Duodenal mucosa (tissue), 2 donors: ENCODE measurements around the gene CCDC194.

Experiments used
- H3K27ac ChIP-seq: one replicate; pipeline ENCODE4 v1.7.0; 2013; ENCODE audit warnings: low read depth, low read length
- H3K27me3 ChIP-seq, 2 donors: one replicate each; pipeline ENCODE4 v1.7.0; 2013; ENCODE audit warnings: low read length in 2 of 2, control low read depth in 1 of 2; ENCODE audit not compliant: insufficient read depth in 2 of 2, control insufficient read depth in 1 of 2
- H3K36me3 ChIP-seq, 2 donors: one replicate each; pipeline ENCODE4 v1.7.0; 2013; ENCODE audit warnings: low read length in 2 of 2, control low read depth in 1 of 2; ENCODE audit not compliant: insufficient read depth in 2 of 2, control insufficient read depth in 1 of 2
- H3K4me1 ChIP-seq, 2 donors: one replicate each; pipeline ENCODE4 v1.7.0; 2013; ENCODE audit warnings: low read length in 2 of 2, control low read depth in 1 of 2; ENCODE audit not compliant: insufficient read depth in 2 of 2, control insufficient read depth in 1 of 2
- H3K4me3 ChIP-seq, 2 donors: one replicate each; pipeline ENCODE4 v1.7.0; 2013; ENCODE audit warnings: low read length in 2 of 2, low read depth in 1 of 2
- H3K9ac ChIP-seq, 2 donors: one replicate each; pipeline ENCODE4 v1.7.0; 2013; ENCODE audit warnings: low read length in 2 of 2, low read depth in 1 of 2
- H3K9me3 ChIP-seq, 2 donors: one replicate each; pipeline ENCODE4 v1.7.0; 2013; ENCODE audit warnings: low read length in 2 of 2, control low read depth in 1 of 2; ENCODE audit not compliant: control insufficient read depth in 1 of 2

The CCDC194 gene, protein sequence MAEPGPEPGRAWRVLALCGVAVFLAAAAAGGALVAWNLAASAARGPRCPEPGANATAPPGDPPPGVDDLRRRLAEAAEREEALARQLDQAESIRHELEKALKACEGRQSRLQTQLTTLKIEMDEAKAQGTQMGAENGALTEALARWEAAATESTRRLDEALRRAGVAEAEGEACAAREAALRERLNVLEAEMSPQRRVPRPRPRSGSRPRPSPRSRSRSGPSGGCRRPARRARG

DNA sequence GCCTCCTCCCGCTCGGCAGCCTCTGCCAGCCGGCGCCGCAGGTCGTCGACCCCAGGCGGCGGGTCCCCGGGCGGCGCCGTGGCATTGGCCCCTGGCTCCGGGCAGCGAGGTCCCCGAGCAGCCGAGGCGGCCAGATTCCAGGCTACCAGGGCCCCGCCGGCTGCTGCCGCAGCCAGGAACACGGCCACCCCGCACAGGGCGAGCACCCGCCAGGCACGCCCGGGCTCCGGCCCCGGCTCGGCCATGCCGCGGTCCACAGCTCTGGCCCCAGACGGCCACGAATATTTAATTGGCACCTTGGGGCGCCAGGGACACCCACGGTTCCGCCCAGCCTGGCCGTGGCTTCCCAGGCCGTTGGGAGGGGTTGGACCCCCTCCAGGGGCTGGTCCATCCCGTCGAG, at the start of gene CCDC194:
Gene CCDC194, minus strand, starts transcription at position 283 of the 400 bp plus-strand sequence. Its CDS starts 38 bp downstream, at position 245.
- H3K9me3 ChIP-seq, result no peaks in the 10 kb centered on the region
- no peak within 1 kb of the TSS for H3K4me3 ChIP-seq
- no peak within 1 kb of the TSS for H3K27ac ChIP-seq
- H3K9ac ChIP-seq, result no peak within 1 kb of the TSS
- H3K27me3 ChIP-seq, result peaks cover 0 to 15% of the 10 kb centered on the region in 2 donors
- H3K36me3 ChIP-seq, result no peaks in the 10 kb centered on the region
- H3K4me1 ChIP-seq, result peaks cover 7 to 20% of the 10 kb centered on the region in 2 donors

- Histone ChIP-seq H3K9me3 (no peaks in the 10 kb centered on the region), H3K9ac (no peak overlapping the region), H3K27me3 (no peaks in the 10 kb centered on the region), H3K4me1 (no peaks in the 10 kb centered on the region), H3K36me3 (no peaks in the 10 kb centered on the region), H3K27ac (no peak overlapping the region), H3K4me3 (no peak overlapping the region)
These were observed 47.4 kb upstream of the CCDC194 start for GRCh38 chr19:17441241-17442021.

GRCh38 chr19:17436874-17437267, 42.9 kb upstream of the CCDC194 start:
- Histone ChIP-seq H3K27me3 (no peaks in the 10 kb centered on the region), H3K4me1 (no peaks in the 10 kb centered on the region), H3K36me3 (no peaks in the 10 kb centered on the region)

GRCh38 chr19:17436094-17436873, 42.3 kb upstream of the CCDC194 start:
- Histone ChIP-seq H3K27ac (no peak overlapping the region), H3K4me1 (no peaks in the 10 kb centered on the region), H3K4me3 (no peak overlapping the region), H3K9me3 (no peaks in the 10 kb centered on the region), H3K9ac (no peak overlapping the region), H3K27me3 (no peaks in the 10 kb centered on the region), H3K36me3 (no peaks in the 10 kb centered on the region)

More at GRCh38 chr19:17436874-17437267, 42.9 kb upstream of the CCDC194 start:
- no peak overlapping the region for H3K9ac ChIP-seq
- H3K4me3 ChIP-seq, result no peak overlapping the region
- no peaks in the 10 kb centered on the region for H3K9me3 ChIP-seq
- H3K27ac ChIP-seq, result no peak overlapping the region

DNA sequence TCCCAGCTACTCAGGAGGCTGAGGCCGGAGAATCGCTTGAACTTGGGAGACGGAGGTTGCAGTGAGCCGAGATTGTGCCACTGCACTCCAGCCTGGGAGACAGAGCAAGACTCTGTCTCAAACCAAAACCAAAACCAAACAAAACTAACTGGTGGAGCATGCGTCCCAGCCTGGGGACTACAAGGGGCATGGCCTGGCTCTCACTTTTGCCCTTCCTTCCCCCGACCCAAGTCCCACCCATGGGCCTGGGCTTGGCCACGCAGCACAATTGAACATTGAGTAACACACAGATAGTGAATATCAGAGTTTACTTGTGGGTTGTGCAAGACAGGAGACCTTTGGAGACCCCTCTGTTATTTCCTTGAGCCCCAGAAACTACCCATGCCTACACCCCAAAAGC, 41.2 kb upstream of the CCDC194 start:
- Histone ChIP-seq H3K9me3 (no peaks in the 10 kb centered on the region), H3K27ac (no peak overlapping the region), H3K9ac (no peak overlapping the region), H3K4me1 (no peaks in the 10 kb centered on the region), H3K4me3 (no peak overlapping the region), H3K36me3 (no peaks in the 10 kb centered on the region), H3K27me3 (no peaks in the 10 kb centered on the region)

- Histone ChIP-seq H3K9me3 (no peaks in the 10 kb centered on the region), H3K9ac (no peak overlapping the region), H3K36me3 (no peaks in the 10 kb centered on the region), H3K4me1 (no peaks in the 10 kb centered on the region), H3K27ac (no peak overlapping the region), H3K4me3 (no peak overlapping the region), H3K27me3 (no peaks in the 10 kb centered on the region)
These were observed 37.4 kb upstream of the CCDC194 start for GRCh38 chr19:17431417-17431816.

DNA sequence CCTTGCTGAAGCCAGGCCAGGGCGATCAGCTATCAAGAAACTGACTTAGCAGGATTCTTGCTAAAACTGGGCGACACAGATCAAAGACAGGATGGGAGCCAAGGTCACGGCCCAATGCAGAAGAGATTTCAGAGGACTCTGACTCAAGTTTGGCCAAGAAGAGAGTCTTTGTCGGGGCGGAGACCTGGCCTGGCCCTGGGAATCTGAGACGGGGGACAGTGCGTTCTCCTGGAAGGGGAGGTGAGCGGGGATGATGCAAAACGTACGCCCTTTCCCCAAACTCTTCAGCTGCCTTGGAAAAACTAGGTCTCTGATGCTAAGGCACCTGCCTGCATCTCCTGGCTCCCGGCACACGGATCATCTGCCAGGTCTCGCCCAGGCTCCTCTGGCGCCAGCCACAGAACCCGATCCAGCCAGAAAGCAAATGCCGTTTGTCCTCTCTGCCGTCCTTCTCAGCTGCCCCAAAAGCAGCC, 35.7 kb upstream of the CCDC194 start:
- H3K27ac ChIP-seq, result no peak overlapping the region
- no peaks in the 10 kb centered on the region for H3K27me3 ChIP-seq
- no peaks in the 10 kb centered on the region for H3K4me1 ChIP-seq
- no peaks in the 10 kb centered on the region for H3K36me3 ChIP-seq
- no peak overlapping the region for H3K9ac ChIP-seq
- no peak overlapping the region for H3K4me3 ChIP-seq
- H3K9me3 ChIP-seq, result no peaks in the 10 kb centered on the region

DNA sequence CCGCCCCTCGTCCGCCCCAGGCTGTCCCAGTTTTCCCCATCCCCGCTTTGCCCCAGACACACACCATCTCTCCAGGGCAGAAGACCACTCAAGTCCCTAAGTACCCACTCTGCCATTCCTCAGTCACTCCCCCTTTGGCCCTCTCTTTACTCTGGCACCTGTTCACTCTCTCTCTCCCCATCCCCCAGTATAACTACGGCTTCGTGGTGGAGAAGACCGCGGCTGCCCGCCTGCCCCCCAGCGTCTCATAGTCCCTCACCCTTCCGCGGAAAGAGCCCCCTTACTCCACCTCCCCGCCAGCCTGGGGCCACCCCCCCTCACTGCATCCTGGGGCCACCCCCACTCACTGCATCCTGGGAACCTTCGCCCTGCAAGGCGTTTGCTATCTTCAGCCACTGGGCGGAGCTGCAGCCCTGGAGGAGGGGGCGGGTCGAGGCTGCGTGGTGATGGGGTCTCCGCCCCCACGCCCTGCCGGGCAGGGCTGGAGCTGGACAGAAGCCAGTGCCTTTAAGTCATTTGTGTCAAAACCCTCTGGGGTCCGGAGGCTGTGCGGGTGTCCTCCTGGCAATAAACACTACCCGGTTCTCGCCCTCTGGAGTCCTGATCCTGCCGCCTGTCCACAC, 30.9 kb upstream of the CCDC194 start:
- Histone ChIP-seq H3K4me1 (peaks cover 7% of the 10 kb centered on the region in 2 donors), H3K27ac (no peak overlapping the region), H3K4me3 (no peak overlapping the region), H3K36me3 (peaks cover 0 to 7% of the 10 kb centered on the region in 2 donors), H3K9me3 (no peaks in the 10 kb centered on the region), H3K9ac (no peak overlapping the region), H3K27me3 (no peaks in the 10 kb centered on the region)

- H3K4me3 ChIP-seq, result no peak overlapping the region
These were observed 29.6 kb upstream of the CCDC194 start for GRCh38 chr19:17423429-17424208.

More at GRCh38 chr19:17423429-17424208, 29.6 kb upstream of the CCDC194 start:
- no peaks in the 10 kb centered on the region for H3K27me3 ChIP-seq
- no peak overlapping the region for H3K27ac ChIP-seq
- no peaks in the 10 kb centered on the region for H3K9me3 ChIP-seq
- no peak overlapping the region for H3K9ac ChIP-seq
- H3K36me3 ChIP-seq, result peaks cover 0 to 7% of the 10 kb centered on the region in 2 donors
- peaks cover 12 to 13% of the 10 kb centered on the region in 2 donors for H3K4me1 ChIP-seq
